SK-N-SH (cell line): Measurements from ENCODE around the gene HSFX2.

Experiments
- EP300 ChIP-seq, 2 experiments: IDR thresholded peaks; 2 replicates each; pipeline versions ENCODE4 v1.4.0 to v1.6.1; 2012; ENCODE audit warnings: borderline replicate concordance in 1 of 2, low read depth in 1 of 2, low read length in 1 of 2
- FOSL2 ChIP-seq: IDR thresholded peaks from 2 replicates; pipeline ENCODE4 v1.4.0; 2012; ENCODE audit warnings: low read depth, mild to moderate bottlenecking, moderate library complexity, borderline replicate concordance
- FOXM1 ChIP-seq: IDR thresholded peaks from 2 replicates; pipeline ENCODE4 v1.4.0; 2012; ENCODE audit warnings: low read depth, mild to moderate bottlenecking
- GABPA ChIP-seq: IDR thresholded peaks from 2 replicates; pipeline ENCODE4 v1.4.0; 2012; ENCODE audit warnings: low read depth, mild to moderate bottlenecking
- NRF1 ChIP-seq: IDR thresholded peaks from 2 replicates; pipeline ENCODE4 v1.6.1; 2012; ENCODE audit warnings: low read depth, mild to moderate bottlenecking, low read length
- RCOR1 ChIP-seq: fragments of 150-350 bp; IDR thresholded peaks from 2 replicates; pipeline ENCODE4 v1.6.1; 2017; ENCODE audit warnings: antibody characterized with exemption, low read length
- RXRA ChIP-seq: IDR thresholded peaks from 2 replicates; pipeline ENCODE4 v1.4.0; 2012; ENCODE audit warnings: low read depth, mild to moderate bottlenecking, borderline replicate concordance
- TEAD4 ChIP-seq: IDR thresholded peaks from 2 replicates; pipeline ENCODE4 v1.4.0; 2012; ENCODE audit warnings: mild to moderate bottlenecking, borderline replicate concordance; ENCODE audit not compliant: insufficient read depth
- TF ChIP-seq, protein P1 (sequence below): fragments of 200-600 bp; sonication (generic); IDR thresholded peaks from 2 replicates; pipeline ENCODE4 v1.6.1; 2017; ENCODE audit warnings: antibody characterized with exemption, mild to moderate bottlenecking, moderate library complexity
- TF ChIP-seq, protein P2 (sequence below): IDR thresholded peaks from 2 replicates; pipeline ENCODE4 v1.4.0; 2012; ENCODE audit warnings: low read depth, borderline replicate concordance
- TF ChIP-seq, protein P3 (sequence below): IDR thresholded peaks from 2 replicates; pipeline ENCODE4 v1.6.1; 2012; ENCODE audit warnings: mild to moderate bottlenecking, low read depth, low read length, moderate library complexity

DNA sequence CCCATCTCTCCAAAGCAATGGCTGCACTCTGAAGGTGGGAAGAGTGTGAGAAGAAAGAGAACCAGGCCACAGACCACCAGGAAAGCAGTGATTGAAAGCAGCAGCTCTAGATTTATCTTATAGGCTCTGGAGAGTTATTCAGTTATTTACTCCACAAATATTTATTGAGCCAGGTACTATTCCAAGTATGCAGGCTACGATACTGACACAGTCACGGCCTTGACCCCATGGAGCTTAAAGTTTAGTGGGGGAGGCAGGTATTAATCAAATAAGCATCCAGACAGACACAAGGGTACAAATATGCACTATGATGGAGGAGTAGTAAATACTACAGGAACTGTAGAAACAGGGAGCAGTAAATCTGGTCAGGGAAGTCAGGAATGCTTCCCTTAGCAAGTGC lies 33.7 kb upstream of the HSFX2 start:
- TF ChIP-seq RCOR1 (no peak), TEAD4 (no peak), FOSL2 (no peak), FOXM1 (no peak), NRF1 (no peak), EP300 (IDR thresholded peaks at IDR 0.05; ENCODE audit: borderline replicate concordance in 1 of 2, low read depth in 1 of 2, low read length in 1 of 2) (no peak), GABPA (no peak), RXRA (no peak)
- TF ChIP-seq, protein P1, sequence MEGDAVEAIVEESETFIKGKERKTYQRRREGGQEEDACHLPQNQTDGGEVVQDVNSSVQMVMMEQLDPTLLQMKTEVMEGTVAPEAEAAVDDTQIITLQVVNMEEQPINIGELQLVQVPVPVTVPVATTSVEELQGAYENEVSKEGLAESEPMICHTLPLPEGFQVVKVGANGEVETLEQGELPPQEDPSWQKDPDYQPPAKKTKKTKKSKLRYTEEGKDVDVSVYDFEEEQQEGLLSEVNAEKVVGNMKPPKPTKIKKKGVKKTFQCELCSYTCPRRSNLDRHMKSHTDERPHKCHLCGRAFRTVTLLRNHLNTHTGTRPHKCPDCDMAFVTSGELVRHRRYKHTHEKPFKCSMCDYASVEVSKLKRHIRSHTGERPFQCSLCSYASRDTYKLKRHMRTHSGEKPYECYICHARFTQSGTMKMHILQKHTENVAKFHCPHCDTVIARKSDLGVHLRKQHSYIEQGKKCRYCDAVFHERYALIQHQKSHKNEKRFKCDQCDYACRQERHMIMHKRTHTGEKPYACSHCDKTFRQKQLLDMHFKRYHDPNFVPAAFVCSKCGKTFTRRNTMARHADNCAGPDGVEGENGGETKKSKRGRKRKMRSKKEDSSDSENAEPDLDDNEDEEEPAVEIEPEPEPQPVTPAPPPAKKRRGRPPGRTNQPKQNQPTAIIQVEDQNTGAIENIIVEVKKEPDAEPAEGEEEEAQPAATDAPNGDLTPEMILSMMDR, result no peak
- TF ChIP-seq, protein P2, sequence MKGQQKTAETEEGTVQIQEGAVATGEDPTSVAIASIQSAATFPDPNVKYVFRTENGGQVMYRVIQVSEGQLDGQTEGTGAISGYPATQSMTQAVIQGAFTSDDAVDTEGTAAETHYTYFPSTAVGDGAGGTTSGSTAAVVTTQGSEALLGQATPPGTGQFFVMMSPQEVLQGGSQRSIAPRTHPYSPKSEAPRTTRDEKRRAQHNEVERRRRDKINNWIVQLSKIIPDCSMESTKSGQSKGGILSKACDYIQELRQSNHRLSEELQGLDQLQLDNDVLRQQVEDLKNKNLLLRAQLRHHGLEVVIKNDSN, result no peak
- TF ChIP-seq, protein P3, sequence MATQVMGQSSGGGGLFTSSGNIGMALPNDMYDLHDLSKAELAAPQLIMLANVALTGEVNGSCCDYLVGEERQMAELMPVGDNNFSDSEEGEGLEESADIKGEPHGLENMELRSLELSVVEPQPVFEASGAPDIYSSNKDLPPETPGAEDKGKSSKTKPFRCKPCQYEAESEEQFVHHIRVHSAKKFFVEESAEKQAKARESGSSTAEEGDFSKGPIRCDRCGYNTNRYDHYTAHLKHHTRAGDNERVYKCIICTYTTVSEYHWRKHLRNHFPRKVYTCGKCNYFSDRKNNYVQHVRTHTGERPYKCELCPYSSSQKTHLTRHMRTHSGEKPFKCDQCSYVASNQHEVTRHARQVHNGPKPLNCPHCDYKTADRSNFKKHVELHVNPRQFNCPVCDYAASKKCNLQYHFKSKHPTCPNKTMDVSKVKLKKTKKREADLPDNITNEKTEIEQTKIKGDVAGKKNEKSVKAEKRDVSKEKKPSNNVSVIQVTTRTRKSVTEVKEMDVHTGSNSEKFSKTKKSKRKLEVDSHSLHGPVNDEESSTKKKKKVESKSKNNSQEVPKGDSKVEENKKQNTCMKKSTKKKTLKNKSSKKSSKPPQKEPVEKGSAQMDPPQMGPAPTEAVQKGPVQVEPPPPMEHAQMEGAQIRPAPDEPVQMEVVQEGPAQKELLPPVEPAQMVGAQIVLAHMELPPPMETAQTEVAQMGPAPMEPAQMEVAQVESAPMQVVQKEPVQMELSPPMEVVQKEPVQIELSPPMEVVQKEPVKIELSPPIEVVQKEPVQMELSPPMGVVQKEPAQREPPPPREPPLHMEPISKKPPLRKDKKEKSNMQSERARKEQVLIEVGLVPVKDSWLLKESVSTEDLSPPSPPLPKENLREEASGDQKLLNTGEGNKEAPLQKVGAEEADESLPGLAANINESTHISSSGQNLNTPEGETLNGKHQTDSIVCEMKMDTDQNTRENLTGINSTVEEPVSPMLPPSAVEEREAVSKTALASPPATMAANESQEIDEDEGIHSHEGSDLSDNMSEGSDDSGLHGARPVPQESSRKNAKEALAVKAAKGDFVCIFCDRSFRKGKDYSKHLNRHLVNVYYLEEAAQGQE, result no peak
